Ascending aorta (tissue), 2 donors: ENCODE measurements around the gene B4GALT5. TPM values are rescaled to one million over a fixed set of nuclear protein-coding genes. Genes with fewer than 3 reads are reported as not detected.

Experiments
- DNase-seq, 2 donors: peaks; one replicate each; pipeline ENCODE4 v3.0.0-alpha.2; 2019; ENCODE audit warnings: low spot score in 2 of 2
- H3K27ac ChIP-seq, 2 donors: fragments of 200-600 bp; sonication (generic); one replicate each; pipeline ENCODE4 v1.5.1; 2016 to 2017; ENCODE audit warnings: mild to moderate bottlenecking in 1 of 2
- H3K27me3 ChIP-seq: fragments of 200-600 bp; sonication (generic); one replicate; pipeline ENCODE4 v1.5.1; 2017
- H3K36me3 ChIP-seq, 2 donors: fragments of 200-600 bp; sonication (generic); one replicate each; pipeline ENCODE4 v1.5.1; 2016
- H3K4me1 ChIP-seq, 2 donors: fragments of 200-600 bp; sonication (generic); one replicate each; pipeline ENCODE4 v1.5.1; 2016 to 2017; ENCODE audit warnings: mild to moderate bottlenecking in 1 of 2
- H3K4me3 ChIP-seq, 2 donors: fragments of 200-600 bp; sonication (generic); one replicate each; pipeline ENCODE4 v1.5.1; 2016 to 2017; ENCODE audit warnings: mild to moderate bottlenecking in 1 of 2
- H3K9me3 ChIP-seq, 2 donors: fragments of 200-600 bp; sonication (generic); one replicate each; pipeline ENCODE4 v1.5.1; 2016
- CTCF ChIP-seq, 3 experiments: fragments of 200-600 bp in 2 of 3; fragments of 450-650 bp in 1 of 3; sonication (generic) in 2 of 3; IDR thresholded peaks; one replicate each; pipeline ENCODE4 v1.5.1; 2016 to 2019; ENCODE audit warnings: antibody characterized with exemption in 3 of 3, mild to moderate bottlenecking in 1 of 3, moderate library complexity in 1 of 3
- intact Hi-C: fragments of 100-400 bp; cut with DNase I; formaldehyde crosslinking; loops from one replicate; pipeline ENCODE4 v1.15.1; 2023
- total RNA-seq: library from RNA; depleted of rRNA; stranded (reverse); fragments of >200 nt; gene quantifications from one replicate; pipeline ENCODE4 v1.1.0, GENCODE V29; 2016

The B4GALT5 gene
- total RNA-seq, 1 donor from 2014 or later, result 15.0 TPM

- no peak for TF ChIP-seq CTCF (IDR thresholded peaks at IDR 0.05)
- no peak for DNase-seq
- Histone ChIP-seq H3K4me1 (no peaks in the 10 kb centered on the region), H3K27me3 (no peaks in the 10 kb centered on the region), H3K4me3 (no peak overlapping the region), H3K36me3 (no peaks in the 10 kb centered on the region), H3K27ac (no peak overlapping the region), H3K9me3 (no peaks in the 10 kb centered on the region)
- intact Hi-C loops, result no loop called here
Measured at GRCh38 chr20:49757597-49757996, 43.9 kb upstream of the B4GALT5 start.

GRCh38 chr20:49756241-49756640 is 42.6 kb upstream of the B4GALT5 start:
- TF ChIP-seq CTCF (IDR thresholded peaks at IDR 0.05), result no peak
- no peaks in the 10 kb centered on the region for H3K27me3 ChIP-seq
- H3K27ac ChIP-seq, result no peak overlapping the region
- no peaks in the 10 kb centered on the region for H3K36me3 ChIP-seq
- DNase-seq, result no peak
- no peaks in the 10 kb centered on the region for H3K4me1 ChIP-seq
- H3K4me3 ChIP-seq, result no peak overlapping the region
- intact Hi-C loops, result no loop called here
- no peaks in the 10 kb centered on the region for H3K9me3 ChIP-seq

GRCh38 chr20:49754596-49754995 is 40.9 kb upstream of the B4GALT5 start:
- no peaks in the 10 kb centered on the region for H3K27me3 ChIP-seq
- H3K27ac ChIP-seq, result no peak overlapping the region
- intact Hi-C loops, result no loop called here
- TF ChIP-seq CTCF (IDR thresholded peaks at IDR 0.05), result no peak
- H3K4me3 ChIP-seq, result no peak overlapping the region
- no peaks in the 10 kb centered on the region for H3K36me3 ChIP-seq
- no peaks in the 10 kb centered on the region for H3K9me3 ChIP-seq
- no peaks in the 10 kb centered on the region for H3K4me1 ChIP-seq
- no peak for DNase-seq

- no peaks in the 10 kb centered on the region for H3K36me3 ChIP-seq
- no peak overlapping the region for H3K4me3 ChIP-seq
- no peaks in the 10 kb centered on the region for H3K27me3 ChIP-seq
- no peak overlapping the region for H3K27ac ChIP-seq
- no peak for DNase-seq
- no peaks in the 10 kb centered on the region for H3K4me1 ChIP-seq
- intact Hi-C loops, result no loop called here
- TF ChIP-seq CTCF (IDR thresholded peaks at IDR 0.05), result no peak
- H3K9me3 ChIP-seq, result no peaks in the 10 kb centered on the region
Measured at GRCh38 chr20:49753133-49753532, 39.5 kb upstream of the B4GALT5 start.

- no peak overlapping the region for H3K27ac ChIP-seq
- H3K36me3 ChIP-seq, result no peaks in the 10 kb centered on the region
- H3K4me1 ChIP-seq, result peaks cover 0 to 3% of the 10 kb centered on the region in 2 donors
- no peaks in the 10 kb centered on the region for H3K9me3 ChIP-seq
- TF ChIP-seq CTCF (IDR thresholded peaks at IDR 0.05), result no peak
- DNase-seq, result no peak
- H3K4me3 ChIP-seq, result no peak overlapping the region
- H3K27me3 ChIP-seq, result no peaks in the 10 kb centered on the region
- intact Hi-C loops, result no loop called here
Measured at GRCh38 chr20:49752201-49752903, 38.7 kb upstream of the B4GALT5 start.

- intact Hi-C loops, result no loop called here
- no peak for TF ChIP-seq CTCF (IDR thresholded peaks at IDR 0.05)
- H3K9me3 ChIP-seq, result no peaks in the 10 kb centered on the region
- H3K27ac ChIP-seq, result no peak overlapping the region
- no peak for DNase-seq
- no peaks in the 10 kb centered on the region for H3K27me3 ChIP-seq
- no peak overlapping the region for H3K4me3 ChIP-seq
- H3K36me3 ChIP-seq, result no peaks in the 10 kb centered on the region
- peaks cover 0 to 3% of the 10 kb centered on the region in 2 donors for H3K4me1 ChIP-seq
Measured at GRCh38 chr20:49751397-49751736, 37.7 kb upstream of the B4GALT5 start.
